HL-60 (cell line): ENCODE measurements around the gene MAP2K2.

Source experiments
- DNase-seq, 2 experiments: peaks; one replicate each; pipeline ENCODE4 v3.0.0-alpha.2; 2010 to 2020; ENCODE audit warnings: low read depth in 1 of 2, low spot score in 1 of 2
- H3K27ac ChIP-seq: fragments of 250-450 bp; sonication (Bioruptor Pico); replicated peaks from 2 replicates; pipeline ENCODE4 v1.5.1; 2020; ENCODE audit warnings: mild to moderate bottlenecking, moderate library complexity
- H3K27me3 ChIP-seq: fragments of 250-450 bp; sonication (Bioruptor Pico); 2 replicates; pipeline ENCODE4 v1.5.1; 2021; ENCODE audit warnings: mild to moderate bottlenecking, moderate library complexity; ENCODE audit not compliant: insufficient read depth, poor library complexity, severe bottlenecking
- H3K4me3 ChIP-seq: replicated peaks from 2 replicates; pipeline ENCODE4 v1.5.1; 2011; ENCODE audit warnings: mild to moderate bottlenecking, control low read depth, low read length; ENCODE audit not compliant: insufficient read depth
- GABPA ChIP-seq: IDR thresholded peaks from 2 replicates; pipeline ENCODE4 v1.6.1; 2012; ENCODE audit warnings: low read depth
- POLR2AphosphoS5 ChIP-seq: IDR thresholded peaks from 2 replicates; pipeline ENCODE4 v1.6.1; 2012; ENCODE audit warnings: low read depth
- SPI1 ChIP-seq: IDR thresholded peaks from 2 replicates; pipeline ENCODE4 v1.6.1; 2012; ENCODE audit warnings: low read depth, mild to moderate bottlenecking, borderline replicate concordance
- TF ChIP-seq, protein P1 (sequence below): IDR thresholded peaks from 2 replicates; pipeline ENCODE4 v1.6.1; 2012; ENCODE audit warnings: low read depth; ENCODE audit not compliant: insufficient replicate concordance
- TF ChIP-seq, protein P2 (sequence below): IDR thresholded peaks from one replicate; pipeline ENCODE4 v1.5.1; 2011; ENCODE audit warnings: low read length, control low read depth, inconsistent platforms; ENCODE audit not compliant: insufficient read depth

MAP2K2 gene

DNA sequence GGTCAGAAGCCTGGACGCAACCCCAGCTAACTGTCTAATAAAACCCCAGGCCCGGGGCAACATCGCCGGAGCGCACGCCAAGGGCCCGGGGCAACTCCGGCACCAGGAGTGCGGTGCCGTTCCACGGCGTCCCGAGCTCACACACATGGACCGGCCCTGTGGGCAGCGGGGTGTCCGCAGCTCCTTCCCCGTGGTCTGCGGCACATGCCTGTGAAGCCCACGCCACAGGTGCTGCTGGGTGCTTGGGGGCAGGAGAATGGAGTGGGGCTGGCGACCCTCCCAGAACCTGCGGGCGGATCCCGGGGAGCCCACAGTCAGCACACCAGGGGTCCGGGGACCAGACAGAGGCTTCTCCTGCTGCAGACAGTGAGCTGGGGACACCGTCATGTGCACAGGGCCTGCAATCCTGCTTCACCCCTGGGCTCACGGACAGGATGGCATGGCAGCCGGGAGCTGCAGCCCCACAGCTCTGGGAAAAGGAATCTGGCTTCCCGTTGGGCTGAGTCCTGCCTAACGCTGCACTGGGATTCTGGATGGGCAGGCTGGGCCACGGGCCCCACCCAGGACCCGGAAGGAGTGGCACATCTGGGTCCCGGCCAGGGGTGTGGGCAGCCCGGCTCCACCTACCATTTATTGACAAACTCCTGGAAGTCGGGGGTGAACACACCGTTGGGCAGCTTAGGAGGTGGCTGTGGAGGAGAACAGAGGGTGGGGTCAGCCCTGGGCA lies 29.0 kb downstream of the MAP2K2 start:
- TF ChIP-seq, protein P1, sequence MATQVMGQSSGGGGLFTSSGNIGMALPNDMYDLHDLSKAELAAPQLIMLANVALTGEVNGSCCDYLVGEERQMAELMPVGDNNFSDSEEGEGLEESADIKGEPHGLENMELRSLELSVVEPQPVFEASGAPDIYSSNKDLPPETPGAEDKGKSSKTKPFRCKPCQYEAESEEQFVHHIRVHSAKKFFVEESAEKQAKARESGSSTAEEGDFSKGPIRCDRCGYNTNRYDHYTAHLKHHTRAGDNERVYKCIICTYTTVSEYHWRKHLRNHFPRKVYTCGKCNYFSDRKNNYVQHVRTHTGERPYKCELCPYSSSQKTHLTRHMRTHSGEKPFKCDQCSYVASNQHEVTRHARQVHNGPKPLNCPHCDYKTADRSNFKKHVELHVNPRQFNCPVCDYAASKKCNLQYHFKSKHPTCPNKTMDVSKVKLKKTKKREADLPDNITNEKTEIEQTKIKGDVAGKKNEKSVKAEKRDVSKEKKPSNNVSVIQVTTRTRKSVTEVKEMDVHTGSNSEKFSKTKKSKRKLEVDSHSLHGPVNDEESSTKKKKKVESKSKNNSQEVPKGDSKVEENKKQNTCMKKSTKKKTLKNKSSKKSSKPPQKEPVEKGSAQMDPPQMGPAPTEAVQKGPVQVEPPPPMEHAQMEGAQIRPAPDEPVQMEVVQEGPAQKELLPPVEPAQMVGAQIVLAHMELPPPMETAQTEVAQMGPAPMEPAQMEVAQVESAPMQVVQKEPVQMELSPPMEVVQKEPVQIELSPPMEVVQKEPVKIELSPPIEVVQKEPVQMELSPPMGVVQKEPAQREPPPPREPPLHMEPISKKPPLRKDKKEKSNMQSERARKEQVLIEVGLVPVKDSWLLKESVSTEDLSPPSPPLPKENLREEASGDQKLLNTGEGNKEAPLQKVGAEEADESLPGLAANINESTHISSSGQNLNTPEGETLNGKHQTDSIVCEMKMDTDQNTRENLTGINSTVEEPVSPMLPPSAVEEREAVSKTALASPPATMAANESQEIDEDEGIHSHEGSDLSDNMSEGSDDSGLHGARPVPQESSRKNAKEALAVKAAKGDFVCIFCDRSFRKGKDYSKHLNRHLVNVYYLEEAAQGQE: no peak
- TF ChIP-seq POLR2AphosphoS5: no peak
- TF ChIP-seq, protein P2, sequence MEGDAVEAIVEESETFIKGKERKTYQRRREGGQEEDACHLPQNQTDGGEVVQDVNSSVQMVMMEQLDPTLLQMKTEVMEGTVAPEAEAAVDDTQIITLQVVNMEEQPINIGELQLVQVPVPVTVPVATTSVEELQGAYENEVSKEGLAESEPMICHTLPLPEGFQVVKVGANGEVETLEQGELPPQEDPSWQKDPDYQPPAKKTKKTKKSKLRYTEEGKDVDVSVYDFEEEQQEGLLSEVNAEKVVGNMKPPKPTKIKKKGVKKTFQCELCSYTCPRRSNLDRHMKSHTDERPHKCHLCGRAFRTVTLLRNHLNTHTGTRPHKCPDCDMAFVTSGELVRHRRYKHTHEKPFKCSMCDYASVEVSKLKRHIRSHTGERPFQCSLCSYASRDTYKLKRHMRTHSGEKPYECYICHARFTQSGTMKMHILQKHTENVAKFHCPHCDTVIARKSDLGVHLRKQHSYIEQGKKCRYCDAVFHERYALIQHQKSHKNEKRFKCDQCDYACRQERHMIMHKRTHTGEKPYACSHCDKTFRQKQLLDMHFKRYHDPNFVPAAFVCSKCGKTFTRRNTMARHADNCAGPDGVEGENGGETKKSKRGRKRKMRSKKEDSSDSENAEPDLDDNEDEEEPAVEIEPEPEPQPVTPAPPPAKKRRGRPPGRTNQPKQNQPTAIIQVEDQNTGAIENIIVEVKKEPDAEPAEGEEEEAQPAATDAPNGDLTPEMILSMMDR: no peak
- no peak for TF ChIP-seq GABPA
- no peak for TF ChIP-seq SPI1
- no peaks in the 10 kb centered on the region for H3K27me3 ChIP-seq
- no peak overlapping the region for H3K27ac ChIP-seq
- H3K4me3 ChIP-seq: no peak overlapping the region
- DNase-seq: no peak

DNA sequence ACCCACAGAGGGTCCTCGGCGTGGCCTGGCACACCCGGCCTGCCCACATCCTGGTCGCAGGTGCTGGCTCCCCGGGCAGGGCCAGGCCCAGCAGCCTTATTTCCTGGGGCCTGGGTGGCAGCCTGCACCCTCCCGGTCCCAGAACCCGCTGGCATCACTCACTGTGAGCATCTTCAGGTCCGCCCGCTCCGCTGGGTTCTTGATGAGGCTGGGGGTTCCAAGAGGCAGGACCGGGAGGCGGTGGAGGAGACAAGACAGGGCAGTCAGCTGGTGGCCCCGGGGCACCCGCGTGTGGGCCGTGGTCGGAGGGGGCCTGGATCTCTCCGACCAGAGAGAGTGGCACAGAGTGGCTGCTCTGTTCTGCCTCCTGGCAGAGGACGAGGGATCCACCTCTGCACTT lies 29.6 kb downstream of the MAP2K2 start:
- H3K4me3 ChIP-seq: no peak overlapping the region
- DNase-seq: no peak
- TF ChIP-seq, protein P2: no peak
- TF ChIP-seq GABPA (no peak), SPI1 (no peak), POLR2AphosphoS5 (no peak)
- TF ChIP-seq, protein P1: no peak
- no peak overlapping the region for H3K27ac ChIP-seq
- no peaks in the 10 kb centered on the region for H3K27me3 ChIP-seq

DNA sequence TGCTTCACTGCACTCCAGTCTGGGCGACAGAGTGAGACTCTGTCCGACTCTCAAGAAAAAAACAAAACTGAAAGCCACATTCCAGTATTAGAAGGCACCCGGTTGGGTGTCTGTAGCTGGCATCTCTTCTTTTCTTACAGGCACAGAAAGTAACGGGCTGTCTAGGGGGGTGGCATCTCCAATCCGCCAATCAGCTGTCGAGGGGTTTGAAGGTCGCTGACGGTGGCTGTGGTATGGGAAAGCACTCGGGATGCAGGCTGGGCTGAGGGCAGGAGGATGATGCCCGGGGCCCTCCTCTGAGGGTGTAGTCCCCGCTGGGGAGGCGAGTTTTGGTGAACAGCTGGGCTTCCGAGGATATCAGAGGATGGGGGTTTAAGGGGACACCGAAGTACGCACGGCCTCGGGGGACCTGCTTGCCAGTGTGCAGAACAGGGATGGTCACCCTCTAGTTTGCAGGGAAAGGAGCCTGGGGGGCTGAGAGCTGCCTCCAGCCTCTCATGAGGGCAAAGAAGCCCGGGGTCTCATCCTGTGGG lies 30.2 kb downstream of the MAP2K2 start:
- H3K27ac ChIP-seq: no peak overlapping the region
- TF ChIP-seq GABPA (no peak), POLR2AphosphoS5 (no peak), SPI1 (no peak)
- TF ChIP-seq, protein P1: no peak
- TF ChIP-seq, protein P2: no peak
- DNase-seq: no peak
- H3K27me3 ChIP-seq: no peaks in the 10 kb centered on the region
- H3K4me3 ChIP-seq: no peak overlapping the region
